ENCODE results near the gene UPK1B. TPM values are rescaled to one million over a fixed set of nuclear protein-coding genes. Genes with fewer than 3 reads are reported as not detected.

UPK1B gene
- not detected in 2 replicates for polyA plus RNA-seq

DNA sequence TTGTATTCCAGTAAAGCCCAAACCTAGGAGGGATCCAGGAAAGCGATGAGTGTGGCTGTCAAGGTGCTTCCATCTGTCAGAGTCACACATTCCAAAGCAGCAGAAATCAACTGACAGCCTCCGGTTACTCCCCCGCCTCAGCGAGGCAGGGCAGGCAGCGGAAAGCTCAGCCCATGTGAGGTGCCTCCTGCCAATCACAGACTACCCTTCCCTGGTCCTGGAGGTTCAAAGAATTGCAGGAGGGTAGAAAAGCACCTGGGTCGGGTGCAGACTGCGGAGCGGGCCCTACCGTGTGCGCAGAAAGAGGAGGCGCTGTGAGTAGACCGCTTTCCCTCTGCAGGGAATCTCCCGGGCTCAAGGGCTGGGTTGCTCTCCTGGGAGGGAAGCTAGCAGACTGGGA, at the start of gene UPK1B:
TSS of gene UPK1B (plus strand) at position 274 of the 400 bp plus-strand sequence. CDS start 13,144 bp downstream, outside the sequence.

DNA sequence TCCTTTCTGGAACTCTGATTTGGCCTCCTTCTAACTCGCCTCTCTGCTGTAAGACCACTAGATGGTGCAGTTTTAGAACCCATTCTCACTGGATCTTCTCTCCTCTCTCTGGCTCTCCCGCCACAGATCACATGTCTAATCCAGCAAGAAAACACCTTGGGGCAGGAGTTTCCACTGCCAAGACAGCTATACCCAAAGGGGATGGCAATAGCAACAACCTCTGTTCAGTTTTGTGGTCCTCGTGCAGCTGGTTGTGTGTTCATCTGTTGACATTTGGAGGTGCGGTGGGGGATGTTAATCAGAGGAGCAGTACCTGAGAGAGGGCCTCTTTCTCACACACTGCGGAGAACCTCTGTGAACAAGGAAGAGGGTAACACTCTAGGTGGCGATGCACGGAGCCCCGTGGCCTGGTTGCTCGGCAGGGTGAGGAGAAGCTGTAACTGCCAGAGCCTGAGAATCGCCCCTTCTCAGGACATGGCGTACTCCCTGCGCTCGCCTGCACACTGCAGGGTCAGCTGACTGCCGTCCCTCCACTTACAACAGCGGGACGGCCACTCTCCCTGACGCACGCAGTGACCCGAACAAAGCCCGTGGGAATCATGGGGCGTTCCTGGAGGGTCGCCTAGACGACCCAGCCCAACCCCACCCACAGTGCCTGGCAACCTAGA, 27.8 kb upstream of the UPK1B start, which contains the start of gene TEX55:
TSS of gene TEX55 (plus strand) at position 666 of the 668 bp plus-strand sequence. CDS start 25 bp downstream, outside the sequence.

DNA sequence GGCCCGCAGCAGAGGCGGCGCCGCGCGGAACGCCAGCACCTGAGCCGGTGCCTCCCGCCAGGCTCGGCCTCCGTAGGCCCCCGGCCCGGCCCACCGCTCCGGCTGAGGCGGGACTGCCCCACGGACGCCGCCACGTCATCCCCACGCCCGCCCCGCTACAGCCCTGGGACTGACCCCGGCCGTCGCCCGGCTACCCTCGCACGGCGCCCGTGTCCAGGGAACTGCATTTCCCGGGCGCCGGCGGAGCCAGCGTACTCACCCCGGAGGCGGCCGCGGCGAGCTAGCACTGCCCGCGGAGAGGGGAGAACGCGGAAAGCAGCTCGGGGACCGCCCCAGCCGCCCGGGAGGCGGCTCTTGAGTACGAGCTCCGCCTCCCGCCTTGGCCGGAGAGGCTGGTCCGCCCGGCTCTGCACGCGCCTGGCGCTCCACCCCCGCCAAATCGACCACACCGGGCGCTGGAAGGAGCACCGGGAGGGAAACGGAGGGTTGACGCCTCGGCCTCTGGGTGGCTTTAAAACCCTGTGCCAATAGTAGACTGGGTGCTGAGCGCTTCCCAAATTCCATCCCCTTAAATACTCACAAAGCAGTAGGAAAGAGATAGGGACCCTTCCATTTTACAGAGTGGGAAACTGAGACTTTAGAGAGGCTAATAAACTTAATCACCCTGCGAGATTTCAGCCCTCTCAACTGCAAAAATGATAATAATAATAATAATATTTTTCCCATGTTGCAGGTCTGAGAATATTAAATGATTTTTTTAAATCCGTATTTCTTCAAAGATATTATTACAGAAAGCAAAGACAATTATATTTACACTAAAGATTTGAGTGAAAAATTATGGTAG, 67.4 kb downstream of the UPK1B start, which contains the start of gene B4GALT4:
TSS of gene B4GALT4 (minus strand) at position 288 of the 844 bp plus-strand sequence. CDS start 10,779 bp downstream, outside the sequence.

Other genes starting within 250 kb of the UPK1B start
- 0.27 and 3.6 TPM in 2 replicates for gene IGSF11, start 138.8 kb upstream of the UPK1B start, polyA plus RNA-seq
- gene TEX55, start 27.4 kb upstream of the UPK1B start, polyA plus RNA-seq = not detected in 2 replicates
- gene B4GALT4, start 67.3 kb downstream of the UPK1B start, polyA plus RNA-seq = 7.9 and 9.9 TPM in 2 replicates
- gene ARHGAP31, start 120.8 kb downstream of the UPK1B start, polyA plus RNA-seq = 1.0 and 1.6 TPM in 2 replicates